Activated CD8-positive, alpha-beta memory T cell treated with anti-CD3 and anti-CD28 coated beads for 1 hour (primary cell): ENCODE results near the gene SNED1.

ENCODE experiments used
- DNase-seq, 2 donors: peaks; one replicate each; pipeline ENCODE4 v3.0.0-alpha.2; 2020; ENCODE audit warnings: low read depth in 1 of 2; ENCODE audit errors: extremely low read depth in 1 of 2

The SNED1 gene

GRCh38 chr2:241142063-241142462 lies 143.6 kb downstream of the SNED1 start:
- DNase-seq = no peak

DNA sequence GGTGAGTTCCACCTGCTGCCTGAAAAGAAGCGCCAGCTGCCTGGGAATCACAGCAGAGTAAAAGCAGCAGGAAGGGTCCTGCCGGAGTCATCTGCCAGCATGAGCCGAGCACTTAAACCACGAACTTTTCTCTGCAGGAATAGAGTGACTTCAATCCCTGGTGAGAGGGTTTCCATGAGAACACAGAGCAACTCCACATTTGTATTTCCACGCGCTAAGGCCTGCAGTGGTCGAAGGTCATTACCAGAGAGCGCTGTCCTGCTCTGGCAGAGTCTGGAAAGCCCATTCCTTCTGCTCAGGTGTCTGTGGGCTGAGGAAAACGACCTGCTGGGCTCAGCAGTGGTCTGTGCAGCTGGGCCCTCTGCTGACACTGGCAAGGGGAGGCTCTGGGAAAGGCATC lies 144.2 kb downstream of the SNED1 start:
- no peak for DNase-seq
